H1 (cell line): ENCODE data around the gene CEACAM21. TPM values are rescaled to one million over a fixed set of nuclear protein-coding genes. Genes with fewer than 3 reads are reported as not detected.

Experiments
- YY1 ChIP-seq: IDR thresholded peaks from 2 replicates; pipeline ENCODE4 v1.6.1; 2011; ENCODE audit warnings: low read depth, mild to moderate bottlenecking, low read length
- polyA plus RNA-seq, 7 experiments: library from polyadenylated mRNA; depleted of rRNA in 3 of 7; stranded (reverse) in 5 of 7; unstranded in 2 of 7; fragments of >200 nt in 5 of 7; fragments of 200-250 nt in 2 of 7; gene quantifications; 1 replicate in 5 of 7; 2 replicates in 1 of 7; 4 replicates in 1 of 7; pipeline versions ENCODE4 v1.2.1 to v1.2.3, GENCODE V29; 2011 to 2013; ENCODE audit warnings: missing spikeins in 2 of 7, mixed read lengths in 2 of 7
- total RNA-seq: library from RNA; stranded (reverse); fragmentation: NEBNext Ultra II Directional; extraction: Animal tissue kit (Norgen Biotek cat#: 25700); gene quantifications from 2 replicates; pipeline ENCODE4 v1.2.1, GENCODE V29; 2021

Gene CEACAM21
- total and polyA plus RNA-seq, 2 of the 8 experiments (the other 6 are each of a cell fraction or from before 2014, with no cell fraction given): not detected

DNA sequence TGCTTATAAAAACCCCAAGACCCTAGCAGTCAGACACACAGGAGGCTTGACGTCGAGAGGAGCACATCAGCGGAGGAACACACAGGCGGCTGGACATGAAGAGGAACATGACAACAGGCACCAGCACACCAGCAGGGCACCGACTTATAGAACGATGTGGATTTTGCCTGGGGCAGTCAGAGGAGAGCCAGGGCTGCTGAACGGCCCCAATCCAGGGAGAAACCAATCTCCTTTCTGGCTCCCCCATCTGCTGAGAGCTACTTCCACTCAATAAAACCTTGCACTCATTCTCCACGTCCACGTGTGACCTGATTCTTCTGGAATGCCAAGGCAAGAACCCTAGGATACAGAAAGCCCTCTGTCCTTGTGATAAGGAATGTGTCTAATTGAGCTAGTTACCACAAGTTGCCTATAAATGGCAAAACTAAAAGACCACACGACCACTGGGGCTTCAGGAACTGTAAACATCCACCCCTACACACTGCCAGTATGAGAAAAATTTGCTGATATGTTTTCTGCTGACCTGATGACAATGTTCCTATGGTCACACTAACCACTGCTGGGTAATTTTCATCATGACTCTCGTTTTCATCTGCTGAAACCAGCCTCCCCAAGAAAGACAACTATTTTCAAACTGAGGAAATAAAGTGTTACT lies 35.8 kb upstream of the CEACAM21 start (continued):
- no peak for TF ChIP-seq YY1
